Hematopoietic multipotent progenitor cell treated with erythropoietin and hydrocortisone succinate and interleukin-3 and kit ligand, for 4 days (in vitro differentiated cells): ENCODE results near the gene POU2F1.
"Not testable (repeated sequence)": the region's sequence is repeated elsewhere in the genome, so short reads cannot be mapped to it uniquely, and the experiment has no call there.

Experiments
- DNase-seq: peaks from one replicate; pipeline ENCODE4 v3.0.0-alpha.2; 2015

POU2F1 gene

DNA sequence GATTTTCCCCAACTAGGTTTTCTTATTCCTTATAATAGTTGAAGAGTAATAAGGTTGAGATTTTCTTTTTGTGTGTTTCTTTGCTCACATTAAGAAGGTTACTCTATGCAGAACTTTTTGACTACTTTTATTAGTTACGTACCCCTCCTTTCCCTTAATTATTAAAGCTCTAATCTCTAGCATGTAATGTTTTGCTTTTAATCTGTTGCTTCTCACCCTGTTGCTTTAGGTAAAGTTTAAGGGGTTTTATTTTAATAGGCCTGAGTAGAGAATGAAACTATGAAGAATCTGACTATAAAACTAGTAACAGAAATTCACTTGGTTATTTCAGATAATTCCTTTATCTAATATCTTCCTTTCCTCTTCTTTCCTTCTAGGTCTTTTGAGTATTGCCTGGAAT lies 53.4 kb downstream of the POU2F1 start:
- DNase-seq = no peak

DNA sequence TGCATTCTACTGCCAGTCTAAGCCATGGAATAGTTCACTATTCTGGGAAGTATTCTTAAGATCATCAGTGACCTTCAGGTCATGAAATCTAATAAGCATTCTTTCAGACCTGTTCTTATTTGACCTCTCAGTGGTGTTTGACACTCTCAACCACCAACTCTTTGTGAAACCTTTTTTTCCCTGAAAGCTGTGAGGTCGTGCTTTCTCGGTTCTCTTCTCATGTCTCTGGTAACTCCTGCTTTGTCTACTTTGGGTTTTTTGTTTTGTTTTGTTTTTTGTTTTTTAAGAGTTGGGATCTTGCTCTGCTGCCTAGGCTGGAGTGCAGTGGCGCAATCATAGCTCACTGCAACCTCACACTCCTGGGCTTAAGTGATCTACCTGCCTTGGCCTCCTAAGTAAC lies 56.3 kb downstream of the POU2F1 start:
- DNase-seq = no peak

DNA sequence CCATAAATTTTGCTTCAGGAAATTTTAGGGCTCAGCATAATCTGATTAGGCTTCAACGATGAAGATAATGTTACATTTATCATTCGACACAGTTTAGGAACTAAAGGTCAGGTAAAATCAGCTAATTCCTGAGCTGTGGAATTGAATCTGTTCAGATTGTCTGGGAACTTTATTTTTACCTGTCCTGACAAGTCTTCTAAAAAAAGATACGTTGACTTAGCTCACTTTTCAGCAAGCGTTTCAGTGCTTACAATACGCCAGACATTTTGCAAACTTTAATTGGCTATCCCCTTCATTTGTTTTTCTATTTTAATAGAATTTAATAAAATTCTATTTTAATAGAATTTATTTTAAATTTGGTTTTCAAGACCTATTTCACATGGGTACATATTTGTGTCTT lies 57.8 kb downstream of the POU2F1 start:
- no peak for DNase-seq

DNA sequence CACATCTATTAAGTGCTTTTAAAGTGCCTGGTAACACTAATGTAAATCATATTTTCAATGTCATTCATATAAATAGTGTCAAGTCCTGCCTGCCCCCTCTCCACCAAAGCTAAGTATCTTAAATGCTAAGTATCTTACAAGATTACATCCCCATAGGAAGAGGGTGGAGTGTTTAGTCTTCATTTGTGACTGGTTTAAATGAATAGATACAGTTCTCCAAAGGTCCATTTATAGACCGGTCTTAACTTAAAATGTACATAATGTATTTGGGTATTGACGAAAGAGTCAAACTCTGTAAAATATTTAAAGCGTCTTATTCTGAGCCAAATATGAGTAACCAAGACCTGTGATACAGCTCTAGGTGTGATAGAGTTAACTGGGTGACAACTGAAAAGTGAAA lies 60.2 kb downstream of the POU2F1 start:
- DNase-seq = no peak

- peak; percentile 55 for DNase-seq
Measured at GRCh38 chr1:167288390-167289074, 67.8 kb downstream of the POU2F1 start.

- DNase-seq = no peak
Measured at GRCh38 chr1:167289075-167289442, 68.4 kb downstream of the POU2F1 start.

DNA sequence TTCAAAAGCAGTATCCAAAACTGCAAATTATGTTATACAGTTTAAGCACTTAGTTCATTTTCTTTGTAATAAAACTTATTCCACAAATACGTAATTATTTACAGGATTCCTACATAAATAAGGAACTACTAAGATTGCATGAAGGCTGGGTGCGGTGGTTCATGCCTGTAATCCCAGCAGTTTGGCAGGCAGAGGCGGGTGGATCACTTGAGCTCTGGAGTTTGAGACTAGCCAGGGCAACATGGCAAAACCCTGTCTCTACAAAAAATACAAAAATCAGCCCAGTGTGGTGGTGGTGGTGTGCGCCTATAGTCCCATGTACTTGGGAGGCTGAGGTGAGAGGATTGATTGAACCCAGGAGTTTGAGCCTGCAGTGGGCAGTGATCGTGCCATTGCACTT lies 69.3 kb downstream of the POU2F1 start:
- DNase-seq = no peak

DNA sequence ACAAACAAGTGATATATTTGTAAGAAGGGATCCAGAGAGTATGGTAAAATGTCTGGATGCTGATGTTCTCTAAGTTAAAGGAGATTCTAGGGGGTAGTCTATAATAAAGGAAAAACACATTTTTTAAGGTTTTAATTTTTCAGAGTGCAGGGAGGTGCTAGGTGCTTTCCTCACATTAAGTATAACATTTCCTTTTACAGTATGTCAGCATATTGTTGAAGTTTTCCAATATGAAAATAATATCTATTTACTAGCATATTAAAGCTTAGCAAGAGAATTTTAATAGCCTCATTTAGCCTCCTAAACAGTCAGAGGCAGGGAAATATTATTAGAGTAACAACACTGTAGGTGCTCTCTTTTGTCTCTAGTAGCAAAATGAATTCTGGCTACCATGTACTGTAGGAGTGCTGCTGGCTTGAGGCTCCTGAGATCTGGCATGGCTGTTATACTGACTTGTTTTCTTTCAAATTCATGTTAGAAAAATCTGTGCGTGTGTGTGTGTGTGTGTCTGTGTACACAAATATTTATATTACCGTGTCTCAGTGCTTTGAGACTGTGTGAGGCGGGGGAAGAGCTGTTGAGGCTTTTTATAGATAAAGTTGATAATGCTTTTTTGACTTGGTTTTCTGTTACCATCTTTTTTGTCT lies 71.0 kb downstream of the POU2F1 start:
- DNase-seq = no peak

GRCh38 chr1:167292216-167292615 lies 71.5 kb downstream of the POU2F1 start:
- DNase-seq = no peak

GRCh38 chr1:167293057-167293456 lies 72.4 kb downstream of the POU2F1 start:
- no peak for DNase-seq

GRCh38 chr1:167294528-167294927 lies 73.8 kb downstream of the POU2F1 start:
- peak; percentile 79 for DNase-seq

DNA sequence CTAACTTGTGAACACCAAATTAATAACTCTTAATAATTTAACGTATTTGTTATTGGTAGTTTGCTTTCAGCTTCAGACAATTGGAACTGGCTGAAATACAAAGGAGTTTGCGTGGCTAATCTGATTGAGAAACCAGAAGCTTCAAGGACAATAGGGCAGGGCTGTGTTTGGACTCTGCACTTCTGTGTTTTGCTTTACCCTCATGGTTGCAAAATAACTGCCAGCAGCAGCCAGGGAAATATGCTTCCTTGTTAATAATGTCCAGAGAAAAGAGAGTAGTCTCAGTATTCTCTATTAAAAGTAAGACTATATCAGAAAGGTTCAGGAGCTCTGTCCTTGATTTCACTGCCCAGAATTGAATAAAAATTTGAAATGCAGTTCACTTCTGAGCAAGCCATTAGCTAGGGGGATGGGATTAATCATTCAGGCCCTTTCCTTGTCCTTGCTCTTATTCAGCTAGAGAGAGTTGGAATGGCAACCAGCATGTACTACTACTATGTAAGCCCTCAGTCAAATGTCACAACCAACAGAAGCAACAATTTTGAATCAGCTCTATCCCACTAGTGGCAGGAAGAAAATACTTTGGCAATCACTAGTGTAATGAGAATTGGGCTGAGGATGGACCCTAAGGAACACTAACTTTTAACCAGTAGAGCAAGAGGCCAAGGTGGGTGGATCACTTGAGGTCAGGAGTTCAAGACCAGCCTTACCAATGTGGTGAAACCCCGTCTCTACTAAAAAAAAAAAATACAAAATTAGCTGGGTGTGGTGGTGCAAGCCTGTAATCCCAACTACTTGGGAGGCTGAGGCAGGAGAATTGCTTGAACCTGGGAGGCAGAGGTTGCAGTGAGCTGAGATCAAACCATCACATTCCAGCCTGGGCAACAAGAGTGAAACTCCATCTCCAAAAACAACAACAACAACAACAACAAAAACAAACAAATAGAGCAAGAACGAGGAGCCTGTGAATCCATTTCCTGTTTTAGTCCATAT lies 76.8 kb downstream of the POU2F1 start:
- peak; percentile 75 for DNase-seq

DNA sequence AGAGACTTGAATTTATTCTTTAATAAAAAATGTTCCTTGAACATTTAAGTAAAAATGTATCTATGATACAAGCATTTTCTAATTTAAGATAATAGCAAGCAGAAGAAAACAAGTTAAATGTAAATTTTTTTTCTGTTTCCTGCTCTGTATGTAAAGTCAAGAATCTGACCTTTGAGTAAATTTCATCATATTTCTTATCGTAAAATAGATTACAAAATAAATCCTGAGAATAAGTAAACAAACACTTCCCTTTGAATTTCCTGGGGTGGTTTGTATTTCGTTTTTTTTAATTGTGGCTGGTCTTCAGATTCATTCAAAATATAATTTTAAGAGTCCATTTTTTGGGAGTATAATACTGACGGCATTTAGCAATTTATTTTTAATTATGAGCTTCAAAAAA lies 77.6 kb downstream of the POU2F1 start:
- no peak for DNase-seq

GRCh38 chr1:167301355-167301754 lies 80.7 kb downstream of the POU2F1 start:
- no peak for DNase-seq

DNA sequence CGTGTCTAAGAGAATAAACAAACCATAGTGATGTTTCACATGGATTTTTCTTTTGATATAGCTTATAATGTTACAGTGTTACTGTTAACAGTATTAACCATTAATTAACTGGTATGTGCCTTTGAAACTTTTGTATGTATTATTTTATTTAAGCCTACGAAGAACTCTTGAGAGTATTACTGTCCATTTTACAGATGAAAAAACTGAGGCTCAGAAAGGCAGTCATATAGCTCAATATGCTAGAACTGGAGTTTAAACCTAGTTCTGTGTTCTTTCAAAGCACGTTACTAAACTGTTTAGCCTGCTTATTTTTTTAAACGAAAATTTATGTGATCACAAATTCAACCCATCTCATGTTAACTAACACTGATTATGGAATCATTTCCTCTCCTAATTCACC lies 83.5 kb downstream of the POU2F1 start:
- DNase-seq = no peak

DNA sequence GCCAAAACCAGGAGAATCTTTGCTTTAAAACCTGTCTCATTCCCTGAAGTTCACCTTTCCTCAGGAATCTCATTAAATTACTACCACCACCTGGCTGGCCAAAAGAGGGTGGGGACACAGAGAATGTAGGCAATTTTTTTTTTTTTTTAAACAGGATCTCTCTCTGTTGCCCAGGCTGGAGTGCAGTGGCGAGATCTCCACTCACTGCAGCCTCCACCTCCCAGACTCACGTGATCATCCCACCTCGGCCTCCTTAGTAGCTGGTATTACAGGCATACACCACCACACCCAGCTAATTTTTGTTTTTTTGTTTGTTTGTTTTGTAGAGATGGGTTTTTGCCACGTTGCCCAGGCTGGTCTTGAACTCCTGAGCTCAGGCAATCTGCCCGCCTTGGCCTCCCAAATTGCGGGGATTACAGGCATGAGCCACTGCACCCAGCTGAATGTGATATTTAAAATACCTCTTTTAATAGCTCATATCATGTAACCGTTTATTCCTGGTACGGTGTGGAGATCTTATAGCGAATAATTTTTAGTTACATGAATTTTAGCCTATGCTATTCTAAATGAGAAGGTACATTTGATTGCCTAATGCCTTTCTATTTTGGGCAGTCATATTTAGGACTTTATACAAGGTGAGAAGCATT lies 84.5 kb downstream of the POU2F1 start:
- no peak for DNase-seq

DNA sequence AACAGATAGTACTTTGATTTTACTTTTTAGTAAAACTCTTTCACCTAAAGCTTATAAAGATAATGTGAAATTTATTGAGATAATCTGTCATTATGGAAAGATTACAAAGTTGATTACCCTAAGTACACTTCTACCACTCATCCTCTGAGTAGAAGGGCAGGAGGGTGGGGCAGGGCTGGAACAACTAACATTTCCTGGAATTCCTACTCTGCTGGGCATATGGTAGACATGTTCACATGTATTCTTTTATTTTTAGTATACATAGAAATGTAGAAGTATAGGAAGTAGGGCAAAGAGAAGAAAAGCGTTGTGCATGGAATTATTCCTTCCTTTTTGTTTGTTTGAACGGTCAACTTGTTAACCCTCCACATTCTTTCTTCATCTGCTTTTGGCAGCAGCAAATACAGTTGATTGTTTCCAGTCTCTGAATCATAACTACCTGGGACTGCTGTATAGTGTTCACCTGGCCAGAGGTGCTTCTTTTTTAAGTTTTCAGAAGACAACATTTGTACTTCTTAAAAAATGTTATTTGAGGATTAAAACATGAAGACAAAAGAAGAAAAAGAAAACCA lies 85.1 kb downstream of the POU2F1 start:
- no peak for DNase-seq

GRCh38 chr1:167310732-167311131 lies 90.0 kb downstream of the POU2F1 start:
- no peak for DNase-seq

- peak; percentile 31 for DNase-seq
Measured at GRCh38 chr1:167312871-167313270, 92.2 kb downstream of the POU2F1 start.

GRCh38 chr1:167314671-167315070 lies 94.0 kb downstream of the POU2F1 start:
- peak; percentile 30 for DNase-seq

- no peak for DNase-seq
Measured at GRCh38 chr1:167317463-167317862, 96.8 kb downstream of the POU2F1 start.

DNA sequence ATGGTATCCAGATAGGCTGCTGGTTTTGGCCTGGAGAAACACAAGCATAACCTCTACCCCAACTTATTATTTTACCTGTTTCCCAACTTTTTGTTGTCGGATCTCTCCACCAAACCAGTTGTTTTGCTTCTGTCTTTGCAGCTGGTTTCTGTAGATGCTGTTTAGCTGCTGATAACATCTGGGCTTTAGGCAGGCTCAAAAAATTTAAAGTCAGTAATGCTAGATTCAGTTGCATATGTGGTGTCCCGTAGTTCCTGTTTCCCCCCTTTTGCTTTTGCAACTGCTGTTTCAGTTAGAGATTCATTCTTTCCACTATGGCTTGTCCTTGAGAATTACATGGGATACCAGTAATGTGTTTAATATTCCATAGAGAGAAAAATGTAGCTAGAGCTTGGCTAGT lies 98.5 kb downstream of the POU2F1 start:
- DNase-seq = not testable (repeated sequence)

GRCh38 chr1:167322483-167322882 lies 101.8 kb downstream of the POU2F1 start:
- DNase-seq = no peak
